Stimulated activated naive B cell treated with anti-CD40 and anti-IgM and Interleukin-4, amounts not matched to agents 10 μg/mL and 1 μg/mL and 100 μg/mL, for 72 hours (primary cell): ENCODE measurements around the gene TTLL5.

Source experiments
- ATAC-seq, 2 donors: fragments of 150-1000 bp; cut with Tn5 transposase; replicated peaks; 2 replicates each; pipeline ENCODE4 v1.10.0; 2021; ENCODE audit warnings: moderate library complexity in 1 of 2
- DNase-seq: peaks from one replicate; pipeline ENCODE4 v3.0.0; 2021
- H3K27ac Mint-ChIP-seq: one replicate; pipeline ENCODE4 v1.8.0; 2022; ENCODE audit warnings: mild to moderate bottlenecking, mixed read lengths
- H3K27me3 Mint-ChIP-seq, 2 donors: one replicate each; pipeline ENCODE4 v1.8.0; 2022; ENCODE audit warnings: mixed read lengths in 2 of 2
- H3K36me3 Mint-ChIP-seq, 2 donors: one replicate each; pipeline ENCODE4 v1.8.0; 2022; ENCODE audit warnings: mixed read lengths in 2 of 2, mild to moderate bottlenecking in 1 of 2
- H3K4me1 Mint-ChIP-seq, 2 donors: one replicate each; pipeline ENCODE4 v1.8.0; 2022; ENCODE audit warnings: mixed read lengths in 2 of 2, mild to moderate bottlenecking in 1 of 2
- H3K4me3 Mint-ChIP-seq, 2 donors: one replicate each; pipeline ENCODE4 v1.8.0; 2022; ENCODE audit warnings: mild to moderate bottlenecking in 2 of 2, mixed read lengths in 2 of 2, moderate library complexity in 1 of 2
- H3K9me3 Mint-ChIP-seq, 2 donors: one replicate each; pipeline ENCODE4 v1.8.0; 2022; ENCODE audit warnings: mixed read lengths in 2 of 2, mild to moderate bottlenecking in 1 of 2

TTLL5 gene

GRCh38 chr14:75888945-75889344 lies 227.9 kb downstream of the TTLL5 start:
- ATAC-seq (no peak), DNase-seq (no peak)
- H3K36me3 Mint-ChIP-seq = peaks cover 16 to 48% of the 10 kb centered on the region in 2 donors
- H3K4me1 Mint-ChIP-seq = no peaks in the 10 kb centered on the region
- H3K27ac Mint-ChIP-seq = no peak overlapping the region
- no peak overlapping the region for H3K4me3 Mint-ChIP-seq
- no peaks in the 10 kb centered on the region for H3K27me3 Mint-ChIP-seq
- peaks cover 2 to 4% of the 10 kb centered on the region in 2 donors for H3K9me3 Mint-ChIP-seq

GRCh38 chr14:75896341-75896740 lies 235.3 kb downstream of the TTLL5 start:
- ATAC-seq (no peak), DNase-seq (no peak)
- Mint-ChIP-seq H3K27me3 (no peaks in the 10 kb centered on the region), H3K36me3 (peaks cover 2 to 9% of the 10 kb centered on the region in 2 donors), H3K27ac (no peak overlapping the region), H3K9me3 (no peaks in the 10 kb centered on the region), H3K4me3 (no peak overlapping the region), H3K4me1 (peaks cover 0 to 4% of the 10 kb centered on the region in 2 donors)

GRCh38 chr14:75904311-75904710 lies 243.3 kb downstream of the TTLL5 start:
- no peak for DNase-seq
- H3K9me3 Mint-ChIP-seq = no peaks in the 10 kb centered on the region
- no peak for ATAC-seq
- H3K4me3 Mint-ChIP-seq = no peak overlapping the region
- no peak overlapping the region for H3K27ac Mint-ChIP-seq
- peaks cover 5 to 8% of the 10 kb centered on the region in 2 donors for H3K36me3 Mint-ChIP-seq
- H3K27me3 Mint-ChIP-seq = no peaks in the 10 kb centered on the region
- H3K4me1 Mint-ChIP-seq = no peaks in the 10 kb centered on the region

- H3K36me3 Mint-ChIP-seq = peaks cover 5 to 13% of the 10 kb centered on the region in 2 donors
- no peak for DNase-seq
- ATAC-seq = no peak
- no peak overlapping the region for H3K4me3 Mint-ChIP-seq
- H3K27ac Mint-ChIP-seq = no peak overlapping the region
- no peaks in the 10 kb centered on the region for H3K9me3 Mint-ChIP-seq
- H3K27me3 Mint-ChIP-seq = no peaks in the 10 kb centered on the region
- H3K4me1 Mint-ChIP-seq = no peaks in the 10 kb centered on the region
Observed at GRCh38 chr14:75905147-75905904, 244.3 kb downstream of the TTLL5 start.

GRCh38 chr14:75906228-75906627 lies 245.2 kb downstream of the TTLL5 start:
- no peaks in the 10 kb centered on the region for H3K27me3 Mint-ChIP-seq
- peaks cover 5 to 13% of the 10 kb centered on the region in 2 donors for H3K36me3 Mint-ChIP-seq
- DNase-seq (no peak), ATAC-seq (no peak)
- no peak overlapping the region for H3K4me3 Mint-ChIP-seq
- H3K4me1 Mint-ChIP-seq = no peaks in the 10 kb centered on the region
- H3K27ac Mint-ChIP-seq = no peak overlapping the region
- H3K9me3 Mint-ChIP-seq = no peaks in the 10 kb centered on the region

GRCh38 chr14:75906680-75907280 lies 245.7 kb downstream of the TTLL5 start:
- Mint-ChIP-seq H3K27me3 (no peaks in the 10 kb centered on the region), H3K4me1 (no peaks in the 10 kb centered on the region), H3K36me3 (peaks cover 5 to 13% of the 10 kb centered on the region in 2 donors), H3K4me3 (no peak overlapping the region), H3K27ac (no peak overlapping the region), H3K9me3 (no peaks in the 10 kb centered on the region)
- DNase-seq = peak; percentile 13
- ATAC-seq = peak; percentile 49 to 52

GRCh38 chr14:75907756-75908359 lies 246.8 kb downstream of the TTLL5 start:
- H3K9me3 Mint-ChIP-seq = no peaks in the 10 kb centered on the region
- H3K27ac Mint-ChIP-seq = no peak overlapping the region
- ATAC-seq (no peak), DNase-seq (no peak)
- no peaks in the 10 kb centered on the region for H3K27me3 Mint-ChIP-seq
- H3K36me3 Mint-ChIP-seq = peaks cover 7 to 13% of the 10 kb centered on the region in 2 donors
- no peaks in the 10 kb centered on the region for H3K4me1 Mint-ChIP-seq
- H3K4me3 Mint-ChIP-seq = no peak overlapping the region

GRCh38 chr14:75909630-75910029 lies 248.6 kb downstream of the TTLL5 start:
- H3K27ac Mint-ChIP-seq = no peak overlapping the region
- no peaks in the 10 kb centered on the region for H3K9me3 Mint-ChIP-seq
- ATAC-seq = no peak
- no peaks in the 10 kb centered on the region for H3K4me1 Mint-ChIP-seq
- H3K36me3 Mint-ChIP-seq = peaks cover 5 to 13% of the 10 kb centered on the region in 2 donors
- no peak overlapping the region for H3K4me3 Mint-ChIP-seq
- no peaks in the 10 kb centered on the region for H3K27me3 Mint-ChIP-seq
- no peak for DNase-seq

GRCh38 chr14:75910048-75910447 lies 249.0 kb downstream of the TTLL5 start:
- H3K36me3 Mint-ChIP-seq = peaks cover 5 to 15% of the 10 kb centered on the region in 2 donors
- no peaks in the 10 kb centered on the region for H3K9me3 Mint-ChIP-seq
- no peak overlapping the region for H3K4me3 Mint-ChIP-seq
- H3K27ac Mint-ChIP-seq = no peak overlapping the region
- no peaks in the 10 kb centered on the region for H3K27me3 Mint-ChIP-seq
- no peaks in the 10 kb centered on the region for H3K4me1 Mint-ChIP-seq
- DNase-seq (no peak), ATAC-seq (no peak)

GRCh38 chr14:75911883-75912282 lies 250.8 kb downstream of the TTLL5 start:
- no peak overlapping the region for H3K27ac Mint-ChIP-seq
- H3K27me3 Mint-ChIP-seq = no peaks in the 10 kb centered on the region
- H3K9me3 Mint-ChIP-seq = no peaks in the 10 kb centered on the region
- DNase-seq (no peak), ATAC-seq (no peak)
- H3K36me3 Mint-ChIP-seq = peaks cover 5 to 17% of the 10 kb centered on the region in 2 donors
- no peaks in the 10 kb centered on the region for H3K4me1 Mint-ChIP-seq
- H3K4me3 Mint-ChIP-seq = no peak overlapping the region

GRCh38 chr14:75913183-75913582 lies 252.1 kb downstream of the TTLL5 start:
- DNase-seq (no peak), ATAC-seq (no peak)
- no peaks in the 10 kb centered on the region for H3K9me3 Mint-ChIP-seq
- H3K27me3 Mint-ChIP-seq = no peaks in the 10 kb centered on the region
- H3K4me3 Mint-ChIP-seq = no peak overlapping the region
- H3K4me1 Mint-ChIP-seq = peaks cover 7 to 10% of the 10 kb centered on the region in 2 donors
- peak overlapping the region; percentile 7 for H3K27ac Mint-ChIP-seq
- H3K36me3 Mint-ChIP-seq = peaks cover 5 to 14% of the 10 kb centered on the region in 2 donors

GRCh38 chr14:75915045-75915444 lies 254.0 kb downstream of the TTLL5 start:
- no peak overlapping the region for H3K27ac Mint-ChIP-seq
- H3K27me3 Mint-ChIP-seq = no peaks in the 10 kb centered on the region
- ATAC-seq = no peak
- no peak for DNase-seq
- H3K9me3 Mint-ChIP-seq = no peaks in the 10 kb centered on the region
- H3K36me3 Mint-ChIP-seq = peaks cover 3 to 4% of the 10 kb centered on the region in 2 donors
- H3K4me1 Mint-ChIP-seq = peaks cover 10 to 18% of the 10 kb centered on the region in 2 donors
- H3K4me3 Mint-ChIP-seq = no peak overlapping the region

GRCh38 chr14:75917322-75917945 lies 256.4 kb downstream of the TTLL5 start:
- H3K4me1 Mint-ChIP-seq = peaks cover 12 to 24% of the 10 kb centered on the region in 2 donors
- DNase-seq (no peak), ATAC-seq (no peak)
- H3K9me3 Mint-ChIP-seq = peaks cover 7% of the 10 kb centered on the region in 2 donors
- H3K27me3 Mint-ChIP-seq = no peaks in the 10 kb centered on the region
- H3K27ac Mint-ChIP-seq = peak overlapping the region; percentile 49
- peaks cover 6 to 22% of the 10 kb centered on the region in 2 donors for H3K36me3 Mint-ChIP-seq
- no peak overlapping the region for H3K4me3 Mint-ChIP-seq

- H3K36me3 Mint-ChIP-seq = peaks cover 6 to 22% of the 10 kb centered on the region in 2 donors
- peaks cover 12 to 24% of the 10 kb centered on the region in 2 donors for H3K4me1 Mint-ChIP-seq
- no peaks in the 10 kb centered on the region for H3K27me3 Mint-ChIP-seq
- H3K27ac Mint-ChIP-seq = no peak overlapping the region
- H3K9me3 Mint-ChIP-seq = peaks cover 7% of the 10 kb centered on the region in 2 donors
- H3K4me3 Mint-ChIP-seq = no peak overlapping the region
- peak; percentile 27 to 58 for ATAC-seq
- DNase-seq = no peak
Observed at GRCh38 chr14:75917946-75918335, 256.9 kb downstream of the TTLL5 start.
